PC-3 (cell line): ENCODE data around the gene FBXL13.
"Not testable (repeated sequence)": the region's sequence is repeated elsewhere in the genome, so short reads cannot be mapped to it uniquely, and the experiment has no call there.

Experiments
- EZH2 ChIP-seq: fragments of 300-600 bp; sonication (generic); IDR thresholded peaks from one replicate; pipeline ENCODE4 v1.6.1; 2017; ENCODE audit warnings: antibody characterized with exemption, mild to moderate bottlenecking, low read length; ENCODE audit not compliant: unreplicated experiment
- EZH2phosphoT487 ChIP-seq: fragments of 300-600 bp; sonication (generic); IDR thresholded peaks from 2 replicates; pipeline ENCODE4 v1.6.1; 2018; ENCODE audit warnings: mild to moderate bottlenecking, antibody characterized with exemption, low read length, borderline replicate concordance
- TF ChIP-seq, protein P1 (sequence below): fragments of 300-600 bp; sonication (generic); conservative IDR thresholded peaks from 2 replicates; pipeline ENCODE4 v1.5.1; 2017; ENCODE audit warnings: antibody characterized with exemption, low read depth, mild to moderate bottlenecking, low read length

DNA sequence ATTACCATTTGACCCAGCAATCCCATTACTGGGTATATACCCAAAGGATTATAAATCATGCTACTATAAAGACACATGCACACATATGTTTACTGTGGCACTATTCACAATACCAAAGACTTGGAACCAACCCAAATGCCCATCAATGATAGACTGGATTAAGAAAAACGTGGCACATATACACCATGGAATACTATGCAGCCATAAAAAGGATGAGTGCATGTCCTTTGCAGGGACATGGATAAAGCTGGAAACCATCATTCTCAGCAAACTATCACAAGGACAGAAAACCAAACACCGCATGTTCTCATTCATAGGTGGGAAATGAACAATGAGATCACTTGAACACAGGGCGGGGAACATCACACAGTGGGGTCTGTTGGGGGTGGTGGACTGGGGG lies 116.6 kb downstream of the FBXL13 start:
- TF ChIP-seq, protein P1, sequence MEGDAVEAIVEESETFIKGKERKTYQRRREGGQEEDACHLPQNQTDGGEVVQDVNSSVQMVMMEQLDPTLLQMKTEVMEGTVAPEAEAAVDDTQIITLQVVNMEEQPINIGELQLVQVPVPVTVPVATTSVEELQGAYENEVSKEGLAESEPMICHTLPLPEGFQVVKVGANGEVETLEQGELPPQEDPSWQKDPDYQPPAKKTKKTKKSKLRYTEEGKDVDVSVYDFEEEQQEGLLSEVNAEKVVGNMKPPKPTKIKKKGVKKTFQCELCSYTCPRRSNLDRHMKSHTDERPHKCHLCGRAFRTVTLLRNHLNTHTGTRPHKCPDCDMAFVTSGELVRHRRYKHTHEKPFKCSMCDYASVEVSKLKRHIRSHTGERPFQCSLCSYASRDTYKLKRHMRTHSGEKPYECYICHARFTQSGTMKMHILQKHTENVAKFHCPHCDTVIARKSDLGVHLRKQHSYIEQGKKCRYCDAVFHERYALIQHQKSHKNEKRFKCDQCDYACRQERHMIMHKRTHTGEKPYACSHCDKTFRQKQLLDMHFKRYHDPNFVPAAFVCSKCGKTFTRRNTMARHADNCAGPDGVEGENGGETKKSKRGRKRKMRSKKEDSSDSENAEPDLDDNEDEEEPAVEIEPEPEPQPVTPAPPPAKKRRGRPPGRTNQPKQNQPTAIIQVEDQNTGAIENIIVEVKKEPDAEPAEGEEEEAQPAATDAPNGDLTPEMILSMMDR = not testable (repeated sequence)
- not testable (repeated sequence) for TF ChIP-seq EZH2, EZH2phosphoT487
